H9 (cell line): Measurements from ENCODE around the gene MICB. TPM values are rescaled to one million over a fixed set of nuclear protein-coding genes. Genes with fewer than 3 reads are reported as not detected.
"Not testable (repeated sequence)": the region's sequence is repeated elsewhere in the genome, so short reads cannot be mapped to it uniquely, and the experiment has no call there.

Experiments
- DNase-seq: peaks from one replicate; pipeline ENCODE4 v3.0.0-alpha.2; 2017
- H2AFZ ChIP-seq: one replicate; pipeline ENCODE4 v1.6.1; 2013; ENCODE audit warnings: mild to moderate bottlenecking, low read length, control low read depth, moderate library complexity
- H2AK5ac ChIP-seq: 2 replicates; pipeline ENCODE4 v1.6.1; 2013; ENCODE audit warnings: low read length, control low read depth, mixed read lengths; ENCODE audit not compliant: insufficient read length
- H2BK120ac ChIP-seq: one replicate; pipeline ENCODE4 v1.6.1; 2013; ENCODE audit warnings: low read depth, mild to moderate bottlenecking, low read length, control low read depth, inconsistent platforms; ENCODE audit not compliant: poor library complexity, severe bottlenecking
- H2BK12ac ChIP-seq: 2 replicates; pipeline ENCODE4 v1.6.1; 2013; ENCODE audit warnings: low read length, control low read depth, mixed read lengths, low read depth; ENCODE audit not compliant: insufficient read length
- H2BK15ac ChIP-seq: 2 replicates; pipeline ENCODE4 v1.6.1; 2013; ENCODE audit warnings: low read depth, low read length, control low read depth
- H2BK20ac ChIP-seq: one replicate; pipeline ENCODE4 v1.6.1; 2013; ENCODE audit warnings: low read depth, mild to moderate bottlenecking, low read length, control low read depth, inconsistent platforms; ENCODE audit not compliant: poor library complexity, severe bottlenecking
- H2BK5ac ChIP-seq: 2 replicates; pipeline ENCODE4 v1.6.1; 2013; ENCODE audit warnings: low read length, control low read depth, mixed read lengths; ENCODE audit not compliant: insufficient read length
- H3K14ac ChIP-seq: 2 replicates; pipeline ENCODE4 v1.6.1; 2013; ENCODE audit warnings: low read length, control low read depth; ENCODE audit not compliant: insufficient read depth
- H3K18ac ChIP-seq: 2 replicates; pipeline ENCODE4 v1.6.1; 2013; ENCODE audit warnings: low read depth, mild to moderate bottlenecking, mixed read lengths, low read length, control low read depth; ENCODE audit not compliant: insufficient read length
- H3K23ac ChIP-seq: 2 replicates; pipeline ENCODE4 v1.6.1; 2013; ENCODE audit warnings: low read length, control low read depth, mixed read lengths, low read depth; ENCODE audit not compliant: insufficient read length
- H3K23me2 ChIP-seq: 2 replicates; pipeline ENCODE4 v1.6.1; 2013; ENCODE audit warnings: low read depth, mild to moderate bottlenecking, mixed read lengths, low read length, control low read depth; ENCODE audit not compliant: insufficient read length, poor library complexity, severe bottlenecking
- H3K27ac ChIP-seq: 2 replicates; pipeline ENCODE4 v1.5.1; 2013; ENCODE audit warnings: low read length, control low read depth, mixed read lengths, low read depth; ENCODE audit not compliant: insufficient read length
- H3K27me3 ChIP-seq: 2 replicates; pipeline ENCODE4 v1.6.1; 2013; ENCODE audit warnings: low read length, control low read depth, inconsistent platforms; ENCODE audit not compliant: insufficient read depth
- H3K4ac ChIP-seq: 2 replicates; pipeline ENCODE4 v1.6.1; 2013; ENCODE audit warnings: low read depth, mild to moderate bottlenecking, control low read depth, inconsistent platforms, low read length, moderate library complexity
- H3K4me1 ChIP-seq: 2 replicates; pipeline ENCODE4 v1.6.1; 2013; ENCODE audit warnings: low read length, control low read depth, inconsistent platforms; ENCODE audit not compliant: insufficient read depth
- H3K4me2 ChIP-seq: 2 replicates; pipeline ENCODE4 v1.6.1; 2013; ENCODE audit warnings: low read length, control low read depth, mixed read lengths; ENCODE audit not compliant: insufficient read length, insufficient read depth
- H3K56ac ChIP-seq: 2 replicates; pipeline ENCODE4 v1.6.1; 2013; ENCODE audit warnings: low read depth, mild to moderate bottlenecking, mixed read lengths, low read length, control low read depth; ENCODE audit not compliant: insufficient read length
- H3K79me1 ChIP-seq: 2 replicates; pipeline ENCODE4 v1.6.1; 2013; ENCODE audit warnings: low read depth, mild to moderate bottlenecking, moderate library complexity, low read length, control low read depth, inconsistent platforms; ENCODE audit not compliant: insufficient read depth, poor library complexity, severe bottlenecking
- H3K79me2 ChIP-seq: 2 replicates; pipeline ENCODE4 v1.6.1; 2013; ENCODE audit warnings: low read length, control low read depth, inconsistent platforms; ENCODE audit not compliant: insufficient read depth
- H3K9ac ChIP-seq: 2 replicates; pipeline ENCODE4 v1.6.1; 2013; ENCODE audit warnings: low read length, control low read depth, mixed read lengths; ENCODE audit not compliant: insufficient read length; ENCODE audit errors: extremely low read depth
- H3K9me3 ChIP-seq: one replicate; pipeline ENCODE4 v1.6.1; 2013; ENCODE audit warnings: low read depth, low read length, inconsistent platforms; ENCODE audit not compliant: control insufficient read depth
- H3T11ph ChIP-seq: one replicate; pipeline ENCODE4 v1.6.1; 2013; ENCODE audit warnings: mild to moderate bottlenecking, low read length, control low read depth, inconsistent platforms
- H4K20me1 ChIP-seq: one replicate; pipeline ENCODE4 v1.6.1; 2013; ENCODE audit not compliant: control insufficient read depth, insufficient read length, insufficient read depth
- H4K5ac ChIP-seq: 2 replicates; pipeline ENCODE4 v1.6.1; 2013; ENCODE audit warnings: low read depth, mild to moderate bottlenecking, mixed read lengths, low read length, control low read depth; ENCODE audit not compliant: insufficient read length
- H4K8ac ChIP-seq: replicated peaks from 2 replicates; pipeline ENCODE4 v1.6.1; 2013; ENCODE audit warnings: low read length, control low read depth, mixed read lengths, low read depth; ENCODE audit not compliant: insufficient read length
- H4K91ac ChIP-seq: 2 replicates; pipeline ENCODE4 v1.6.1; 2013; ENCODE audit warnings: low read depth, mild to moderate bottlenecking, moderate library complexity, mixed read lengths, low read length, control low read depth; ENCODE audit not compliant: insufficient read length
- H3K27ac Mint-ChIP-seq, 3 experiments: 2 replicates in 2 of 3; 3 replicates in 1 of 3; pipeline ENCODE4 v1.8.0; 2020 to 2021; ENCODE audit warnings: mixed read lengths in 3 of 3, mild to moderate bottlenecking in 1 of 3, moderate library complexity in 1 of 3
- H3K27me3 Mint-ChIP-seq: 2 replicates; pipeline ENCODE4 v1.8.0; 2021; ENCODE audit warnings: low read depth, mild to moderate bottlenecking, moderate library complexity, mixed read lengths
- H3K36me3 Mint-ChIP-seq, 3 experiments: 2 replicates in 2 of 3; 3 replicates in 1 of 3; pipeline ENCODE4 v1.8.0; 2020 to 2021; ENCODE audit warnings: low read depth in 3 of 3, mixed read lengths in 3 of 3; ENCODE audit not compliant: insufficient read depth in 1 of 3
- H3K4me1 Mint-ChIP-seq, 2 experiments: 2 replicates each; pipeline ENCODE4 v1.8.0; 2020; ENCODE audit warnings: mixed read lengths in 2 of 2
- H3K4me3 Mint-ChIP-seq, 2 experiments: 2 replicates in 1 of 2; 3 replicates in 1 of 2; pipeline ENCODE4 v1.8.0; 2020 to 2021; ENCODE audit warnings: mild to moderate bottlenecking in 2 of 2, mixed read lengths in 2 of 2, moderate library complexity in 1 of 2
- H3K9me3 Mint-ChIP-seq, 2 experiments: 2 replicates in 1 of 2; 3 replicates in 1 of 2; pipeline ENCODE4 v1.8.0; 2020; ENCODE audit warnings: mild to moderate bottlenecking in 2 of 2, mixed read lengths in 2 of 2, moderate library complexity in 1 of 2
- CTCF ChIP-seq: fragments of 200-600 bp; sonication (generic); conservative IDR thresholded peaks from 3 replicates; pipeline ENCODE4 v1.8.0; 2021; ENCODE audit warnings: antibody characterized with exemption, mild to moderate bottlenecking
- WGBS: extraction: QIAGEN DNeasy Blood & Tissue Kit; methylation state at CpG from one replicate; pipeline ENCODE4 v1.1.7; 2013; ENCODE audit warnings: missing lambda C conversion rate, low lambda C conversion rate, mixed read lengths; ENCODE audit not compliant: insufficient read length; ENCODE audit errors: extremely low coverage; 5-methylcytosine and 5-hydroxymethylcytosine counted together
- total RNA-seq: library from RNA; stranded (reverse); gene quantifications from 2 replicates; pipeline ENCODE4 v1.2.1, GENCODE V29; 2021

The MICB gene
- total RNA-seq, 1 experiment from 2014 or later = 6.2 TPM

GRCh38 chr6:31490115-31490873 lies 7.7 kb upstream of the MICB start:
- Mint-ChIP-seq H3K36me3 (no peaks in the 10 kb centered on the region), H3K9me3 (peaks cover 0 to 3% of the 10 kb centered on the region in 2 experiments; a peak in 1 of 5 replicates), H3K27ac (peak overlapping the region in 2 of 3 experiments; percentile 44 to 73; a peak in 1 of 7 replicates), H3K4me3 (no peak overlapping the region), H3K4me1 (peaks cover 30 to 33% of the 10 kb centered on the region in 2 experiments), H3K27me3 (peaks cover 24% of the 10 kb centered on the region)
- peak; percentile 21 for DNase-seq
- TF ChIP-seq CTCF = no peak
- no peak overlapping the region for H2BK12ac ChIP-seq
- no peaks in the 10 kb centered on the region for H3K9me3 ChIP-seq
- no peak overlapping the region for H4K91ac ChIP-seq
- no peak overlapping the region for H2AK5ac ChIP-seq
- H3T11ph ChIP-seq = no peak overlapping the region
- WGBS = no CpG with 5 or more reads among the region's 16 CpGs
- no peak overlapping the region for H4K8ac ChIP-seq
- H2BK20ac ChIP-seq = no peak overlapping the region
- no peak overlapping the region for H3K27ac ChIP-seq
- no peak overlapping the region for H3K23ac ChIP-seq
- H3K4me2 ChIP-seq = no peak overlapping the region
- no peak overlapping the region for H2BK120ac ChIP-seq
- H3K56ac ChIP-seq = no peak overlapping the region
- H3K18ac ChIP-seq = no peak overlapping the region
- H3K14ac ChIP-seq = no peak overlapping the region
- no peak overlapping the region for H3K4ac ChIP-seq
- peaks cover 7% of the 10 kb centered on the region for H3K23me2 ChIP-seq
- no peaks in the 10 kb centered on the region for H3K79me1 ChIP-seq
- no peaks in the 10 kb centered on the region for H4K20me1 ChIP-seq
- H2AFZ ChIP-seq = no peak overlapping the region
- no peak overlapping the region for H3K9ac ChIP-seq
- no peak overlapping the region for H2BK5ac ChIP-seq
- no peaks in the 10 kb centered on the region for H3K79me2 ChIP-seq
- H4K5ac ChIP-seq = no peak overlapping the region
- H2BK15ac ChIP-seq = no peak overlapping the region
- H3K27me3 ChIP-seq = no peaks in the 10 kb centered on the region
- H3K4me1 ChIP-seq = peaks cover 2% of the 10 kb centered on the region; the same call in 1 of the 2 replicates

GRCh38 chr6:31493550-31493874 lies 4.4 kb upstream of the MICB start:
- not testable (repeated sequence) for H3K27me3 ChIP-seq, H3T11ph ChIP-seq, H3K27ac ChIP-seq, H4K20me1 ChIP-seq, H3K79me1 ChIP-seq, DNase-seq, H3K79me2 ChIP-seq, H4K8ac ChIP-seq, H2BK5ac ChIP-seq, H3K18ac ChIP-seq, H2BK12ac ChIP-seq, H3K9ac ChIP-seq, H2BK15ac ChIP-seq, H3K27ac Mint-ChIP-seq, H3K56ac ChIP-seq, H3K9me3 ChIP-seq, H3K4me1 ChIP-seq, H3K9me3 Mint-ChIP-seq, H2AFZ ChIP-seq, H3K14ac ChIP-seq, H2BK120ac ChIP-seq, H3K4ac ChIP-seq, H2AK5ac ChIP-seq, H2BK20ac ChIP-seq, H3K23ac ChIP-seq, H4K91ac ChIP-seq, H4K5ac ChIP-seq, H3K36me3 Mint-ChIP-seq
- peak overlapping the region; percentile 76 to 91 for H3K4me3 Mint-ChIP-seq
- peaks cover 11% of the 10 kb centered on the region for H3K23me2 ChIP-seq
- peaks cover 49% of the 10 kb centered on the region for H3K27me3 Mint-ChIP-seq
- peaks cover 38 to 45% of the 10 kb centered on the region in 2 experiments for H3K4me1 Mint-ChIP-seq
- WGBS = no CpG with 5 or more reads among the region's 2 CpGs
- peak overlapping the region; percentile 74 for H3K4me2 ChIP-seq
